ENCODE data around the gene MAN2B2.

Gene MAN2B2

GRCh38 chr4:6595897-6596537 lies 21.0 kb downstream of the MAN2B2 start:
- no peak for DNase-seq (ENCODE audit: low read depth)

GRCh38 chr4:6596948-6597347 lies 22.0 kb downstream of the MAN2B2 start:
- DNase-seq (ENCODE audit: low read depth) = no peak

DNA sequence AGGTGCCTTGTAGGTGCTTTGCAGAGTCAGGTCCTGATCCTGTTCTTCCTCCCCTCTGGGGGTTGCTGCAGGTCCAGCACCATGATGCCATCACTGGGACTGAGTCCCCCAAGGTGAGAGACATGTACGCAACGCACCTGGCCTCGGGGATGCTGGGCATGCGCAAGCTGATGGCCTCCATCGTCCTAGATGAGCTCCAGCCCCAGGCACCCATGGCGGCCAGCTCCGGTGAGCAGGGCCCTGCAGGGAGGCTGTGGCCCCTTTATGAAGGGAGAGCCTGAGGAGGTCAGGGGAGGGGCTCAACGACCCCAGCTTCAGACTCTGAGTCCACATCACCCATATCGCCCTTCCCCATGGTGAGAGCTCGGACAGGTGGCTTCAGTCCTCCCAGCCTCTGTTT lies 23.1 kb downstream of the MAN2B2 start:
- no peak for DNase-seq (ENCODE audit: low read depth)

- no peak for DNase-seq (ENCODE audit: low read depth)
Measured at GRCh38 chr4:6598641-6599040, 23.7 kb downstream of the MAN2B2 start.

DNA sequence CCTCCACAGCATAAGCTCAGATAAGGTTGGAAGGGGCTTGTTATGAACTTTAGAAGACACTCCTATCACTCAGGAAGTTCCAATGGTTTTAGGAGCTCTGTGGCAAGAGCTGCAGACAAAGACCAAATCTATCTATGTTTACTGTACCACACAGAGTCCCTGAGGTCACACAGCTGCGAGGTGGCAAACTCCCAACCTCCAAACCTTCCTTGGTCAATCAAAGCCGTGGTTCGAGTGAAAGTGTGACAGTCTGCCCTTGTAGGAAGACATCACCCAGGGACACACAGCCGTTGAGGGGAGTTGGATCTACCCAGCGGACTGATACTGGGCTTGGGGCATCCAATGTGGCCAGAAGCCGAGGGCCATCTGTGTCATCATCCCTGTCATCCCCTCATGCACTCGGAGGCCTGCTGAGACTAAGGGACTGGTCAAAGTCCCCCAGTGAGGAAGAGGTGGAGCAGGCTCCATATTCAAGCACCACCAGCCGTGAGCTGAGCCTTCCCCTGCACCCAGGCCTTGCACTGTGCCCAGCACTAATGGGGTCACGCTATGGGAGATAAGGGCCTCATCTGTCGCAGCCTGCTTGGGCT lies 26.8 kb downstream of the MAN2B2 start:
- DNase-seq (ENCODE audit: low read depth) = no peak

GRCh38 chr4:6602289-6602688 lies 27.3 kb downstream of the MAN2B2 start:
- no peak for DNase-seq (ENCODE audit: low read depth)

- DNase-seq (ENCODE audit: low read depth) = no peak
Measured at GRCh38 chr4:6603128-6603527, 28.1 kb downstream of the MAN2B2 start.

- DNase-seq (ENCODE audit: low read depth) = no peak
Measured at GRCh38 chr4:6605114-6605513, 30.1 kb downstream of the MAN2B2 start.

DNA sequence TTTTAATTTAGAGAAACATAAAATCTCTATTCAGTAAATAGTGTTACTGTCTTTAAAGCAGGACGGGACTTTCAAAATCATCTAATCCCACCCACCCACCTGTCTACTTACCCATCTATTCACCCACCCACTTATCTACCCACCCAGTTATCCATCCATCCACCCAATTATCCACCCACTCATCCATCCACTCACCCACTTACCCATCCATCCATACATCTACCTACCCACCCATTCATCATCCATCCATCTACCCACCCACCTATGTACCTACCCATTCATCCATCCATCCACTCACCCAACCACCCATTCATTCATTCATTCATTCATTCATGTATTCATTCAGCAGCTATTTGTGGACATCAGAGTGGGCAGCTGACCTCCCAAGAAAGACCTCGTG lies 30.6 kb downstream of the MAN2B2 start:
- no peak for DNase-seq (ENCODE audit: low read depth)

- no peak for DNase-seq (ENCODE audit: low read depth)
Measured at GRCh38 chr4:6606465-6607235, 31.7 kb downstream of the MAN2B2 start.

GRCh38 chr4:6607368-6608055 lies 32.5 kb downstream of the MAN2B2 start:
- no peak for DNase-seq (ENCODE audit: low read depth)

GRCh38 chr4:6608758-6609414 lies 33.9 kb downstream of the MAN2B2 start:
- no peak for DNase-seq (ENCODE audit: low read depth)

DNA sequence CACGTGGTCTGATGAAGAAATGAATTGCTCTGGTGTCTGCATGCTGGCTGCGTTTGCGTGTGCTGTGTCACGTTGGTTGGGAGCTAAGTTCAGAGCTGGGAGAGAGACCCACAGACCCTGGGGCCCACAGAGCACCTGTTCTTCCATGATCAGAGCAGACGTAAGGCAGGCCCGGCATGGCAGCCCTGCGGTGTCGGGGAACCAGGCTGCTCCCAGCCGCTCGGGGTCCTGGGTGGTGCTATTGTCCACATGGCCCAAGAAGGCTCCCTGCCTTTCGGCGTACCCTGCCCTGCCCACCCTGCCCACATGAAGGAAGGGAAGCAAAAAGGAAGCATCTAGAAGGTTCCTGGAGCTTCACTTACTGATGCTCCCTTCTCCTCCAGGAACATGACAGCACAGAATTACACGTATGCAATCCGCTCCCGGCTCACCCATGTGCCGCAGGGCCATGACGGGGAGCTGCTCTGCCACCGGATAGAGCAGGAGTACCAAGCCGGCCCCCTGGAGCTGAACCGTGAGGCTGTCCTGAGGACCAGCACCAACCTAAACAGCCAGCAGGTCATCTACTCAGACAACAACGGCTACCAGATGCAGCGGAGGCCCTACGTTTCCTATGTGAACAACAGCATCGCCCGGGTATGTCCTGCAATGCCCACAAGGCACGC lies 34.6 kb downstream of the MAN2B2 start:
- no peak for DNase-seq (ENCODE audit: low read depth)

- no peak for DNase-seq (ENCODE audit: low read depth)
Measured at GRCh38 chr4:6610856-6611430, 36.0 kb downstream of the MAN2B2 start.

GRCh38 chr4:6612961-6613675 lies 38.1 kb downstream of the MAN2B2 start:
- DNase-seq (ENCODE audit: low read depth) = no peak

- DNase-seq (ENCODE audit: low read depth) = no peak
Measured at GRCh38 chr4:6613676-6614651, 39.0 kb downstream of the MAN2B2 start.

GRCh38 chr4:6614701-6615230 lies 39.8 kb downstream of the MAN2B2 start:
- DNase-seq (ENCODE audit: low read depth) = no peak

DNA sequence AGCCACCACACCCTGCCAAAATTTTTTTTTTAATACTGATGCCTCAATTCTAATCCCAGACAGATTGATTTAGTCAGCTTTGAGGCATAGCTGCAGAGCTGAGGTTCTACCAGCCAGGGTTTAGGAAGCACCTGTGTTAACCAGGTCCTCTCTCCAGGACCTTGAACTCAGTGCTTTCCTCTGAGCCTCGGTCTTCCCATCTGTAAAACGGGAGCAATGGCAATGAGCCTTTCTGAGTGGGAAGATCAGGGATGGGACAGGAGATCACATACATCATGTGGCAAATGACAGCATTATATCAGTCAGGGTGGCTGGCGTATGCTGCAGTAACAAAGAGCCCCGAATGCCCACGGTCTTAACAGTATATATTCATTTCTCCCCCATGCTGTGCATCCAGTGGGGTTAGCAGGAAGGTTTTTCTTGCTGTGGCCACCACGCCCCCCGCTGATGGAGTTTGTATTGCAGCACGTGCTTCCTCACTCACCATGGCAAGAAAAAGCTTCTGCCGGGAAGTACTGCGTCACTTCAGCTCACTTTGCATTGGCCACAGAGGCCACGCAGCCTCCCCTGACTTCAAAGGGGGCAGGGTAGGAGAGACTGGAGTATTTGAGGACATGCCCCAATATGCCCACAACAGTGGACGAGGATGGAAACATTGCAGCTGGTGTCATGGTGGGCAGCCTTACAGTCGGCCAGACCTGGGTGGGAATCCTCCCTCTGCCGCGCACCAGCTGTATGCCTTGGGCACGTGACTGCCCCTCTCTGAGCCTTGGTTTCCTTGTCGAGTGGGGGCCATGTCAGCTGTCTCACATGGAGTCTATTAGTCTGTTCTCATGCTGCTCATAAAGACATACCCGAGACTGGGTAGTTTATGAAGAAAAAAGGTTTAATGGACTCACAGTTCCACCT lies 41.4 kb downstream of the MAN2B2 start:
- no peak for DNase-seq (ENCODE audit: low read depth)
